GM18907 (cell line): Measurements from ENCODE around the gene SELE.

Experiments used
- ATAC-seq: cut with Tn5 transposase; IDR thresholded peaks from one replicate; pipeline ENCODE4 v1.9.1; 2021; ENCODE audit warnings: mild to moderate bottlenecking, moderate library complexity; ENCODE audit not compliant: unreplicated experiment

SELE gene

DNA sequence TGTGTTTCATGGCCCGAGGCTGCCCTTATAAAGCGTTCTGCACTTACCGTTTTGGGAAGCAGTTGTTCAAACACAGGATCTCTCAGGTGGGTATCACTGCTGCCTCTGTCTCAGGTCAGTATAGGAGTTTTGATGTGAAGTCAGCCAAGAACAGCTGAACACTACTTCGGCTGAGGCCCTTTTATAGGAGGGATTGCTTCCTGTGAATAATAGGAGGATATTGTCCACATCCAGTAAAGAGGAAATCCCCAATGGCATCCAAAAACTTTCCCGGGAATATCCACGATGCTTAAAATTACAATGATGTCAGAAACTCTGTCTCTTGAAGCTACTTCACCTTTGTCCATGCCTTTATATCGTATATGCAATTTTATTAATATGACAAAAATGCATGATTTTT, at the start of gene SELE:
Gene SELE, minus strand, starts transcription at position 156 of the 400 bp plus-strand sequence. CDS start 467 bp downstream, outside the sequence.
- no peak for ATAC-seq

DNA sequence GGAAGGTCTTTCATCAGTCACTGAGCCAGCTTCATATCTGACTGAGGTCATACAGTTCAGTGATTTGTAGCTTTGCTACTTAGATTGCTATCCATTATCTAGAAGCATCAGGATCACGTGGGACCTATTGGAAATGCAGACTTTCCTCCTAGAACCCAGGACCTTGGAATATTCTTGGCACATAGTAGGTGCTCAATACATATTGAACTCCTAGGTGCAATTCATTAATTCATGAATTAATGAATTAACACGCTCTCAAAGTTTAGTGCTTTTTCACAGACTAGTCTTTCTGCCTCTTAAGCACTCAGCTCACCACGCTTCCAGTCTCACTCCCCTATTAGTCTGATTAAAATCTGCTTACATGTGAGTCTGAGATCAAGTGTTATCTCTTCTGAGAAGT, 48.7 kb upstream of the SELE start:
- ATAC-seq: no peak

DNA sequence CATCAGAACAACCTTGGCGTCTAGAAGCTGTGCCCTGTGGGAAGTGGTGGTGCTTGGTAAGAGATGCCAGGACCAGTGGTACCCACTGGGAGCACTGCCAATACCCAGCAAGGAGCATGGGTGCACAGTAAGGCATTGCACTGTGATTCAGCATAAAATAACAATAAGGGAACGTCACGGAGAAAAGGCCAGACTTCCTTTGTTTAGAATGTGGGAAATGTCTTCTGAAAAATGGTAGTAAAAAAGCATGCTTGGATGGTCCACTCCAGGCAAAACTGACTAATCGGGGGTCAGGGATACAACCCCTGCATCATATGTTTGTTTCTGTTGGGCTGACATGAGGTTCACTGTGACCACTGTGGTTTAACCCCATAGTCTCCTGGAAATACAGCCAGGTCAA, 46.1 kb upstream of the SELE start:
- ATAC-seq: no peak

- ATAC-seq: no peak
Observed at GRCh38 chr1:169779150-169779549, 45.3 kb upstream of the SELE start.

- ATAC-seq: no peak
Observed at GRCh38 chr1:169776440-169776839, 42.6 kb upstream of the SELE start.

DNA sequence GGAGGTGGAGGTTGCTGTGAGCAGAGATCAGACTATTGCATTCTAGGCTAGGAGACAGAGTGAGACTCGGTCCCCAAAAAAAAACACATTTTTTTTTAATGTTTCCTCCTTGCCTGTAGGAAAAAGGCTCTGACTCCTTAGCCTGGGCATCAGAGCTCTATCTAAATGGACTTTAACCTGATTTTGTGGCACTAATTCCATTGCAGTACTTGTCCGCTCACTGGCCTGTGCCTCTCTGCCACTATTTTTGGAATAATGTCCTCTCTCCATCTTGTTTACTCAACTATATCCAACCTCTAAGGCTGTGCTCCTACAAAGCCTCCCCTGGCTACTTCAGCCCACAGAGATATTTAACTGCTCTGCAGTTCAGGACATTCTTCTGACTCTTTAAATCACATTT, 34.3 kb upstream of the SELE start:
- no peak for ATAC-seq

- no peak for ATAC-seq
Observed at GRCh38 chr1:169765580-169766331, 31.9 kb upstream of the SELE start.

DNA sequence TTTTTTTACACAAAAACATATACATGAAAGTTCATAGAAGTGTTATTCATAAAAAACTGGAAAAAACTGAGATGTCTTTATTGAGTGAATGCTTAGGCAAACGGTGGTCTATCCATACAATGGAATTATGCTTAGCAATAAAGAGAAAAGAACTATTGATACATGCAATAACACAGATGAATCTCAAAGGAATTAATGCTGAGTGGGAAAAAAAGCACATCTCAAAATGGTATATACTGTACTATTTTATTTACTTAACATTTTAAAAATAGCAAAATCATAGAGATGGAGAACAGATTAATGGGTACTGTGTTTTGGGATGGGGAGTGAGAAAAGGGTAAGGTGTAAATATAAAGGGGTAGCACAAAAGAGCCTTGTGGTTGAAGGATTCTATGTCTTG, 31.0 kb upstream of the SELE start:
- no peak for ATAC-seq

DNA sequence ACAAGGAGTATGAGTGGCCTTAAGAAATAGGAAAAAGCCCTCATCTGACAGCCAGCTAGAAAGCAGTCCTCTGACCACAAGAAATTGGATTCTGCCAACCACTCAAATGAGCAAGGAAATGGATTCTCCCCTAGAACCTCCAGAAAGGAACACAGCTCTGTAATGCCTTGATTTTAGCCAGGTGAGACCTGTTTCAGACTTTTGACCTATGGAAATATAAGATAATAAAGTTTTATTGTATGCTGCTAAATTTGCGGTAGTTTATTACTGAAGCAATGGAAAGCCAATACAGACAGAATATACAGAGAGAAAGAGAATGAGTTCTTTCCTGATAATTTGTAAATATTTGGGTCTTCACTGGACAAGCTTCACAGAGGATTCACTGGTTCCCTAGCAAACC, 28.8 kb upstream of the SELE start:
- ATAC-seq: no peak

- ATAC-seq: no peak
Observed at GRCh38 chr1:169759038-169759437, 25.2 kb upstream of the SELE start.

GRCh38 chr1:169753549-169753948, 19.7 kb upstream of the SELE start:
- ATAC-seq: no peak

DNA sequence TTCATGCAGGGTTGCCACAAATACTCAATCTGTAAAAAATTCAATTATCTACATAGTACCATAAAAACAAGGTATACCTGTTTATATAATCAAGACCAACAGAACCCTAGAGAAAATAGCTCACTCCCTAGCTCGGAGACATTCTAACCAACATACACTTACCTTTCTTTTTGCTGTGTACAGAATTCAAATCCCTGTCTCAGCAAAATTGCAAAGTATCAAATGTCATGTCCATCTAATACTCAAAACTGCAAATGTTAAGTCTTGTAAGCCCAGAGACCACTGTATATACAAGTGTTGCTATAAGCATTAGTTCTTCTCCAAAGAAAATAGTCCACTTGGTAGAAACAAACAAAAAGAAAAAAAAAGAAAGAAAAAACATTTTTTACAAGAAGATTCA, 16.2 kb upstream of the SELE start:
- ATAC-seq: no peak

DNA sequence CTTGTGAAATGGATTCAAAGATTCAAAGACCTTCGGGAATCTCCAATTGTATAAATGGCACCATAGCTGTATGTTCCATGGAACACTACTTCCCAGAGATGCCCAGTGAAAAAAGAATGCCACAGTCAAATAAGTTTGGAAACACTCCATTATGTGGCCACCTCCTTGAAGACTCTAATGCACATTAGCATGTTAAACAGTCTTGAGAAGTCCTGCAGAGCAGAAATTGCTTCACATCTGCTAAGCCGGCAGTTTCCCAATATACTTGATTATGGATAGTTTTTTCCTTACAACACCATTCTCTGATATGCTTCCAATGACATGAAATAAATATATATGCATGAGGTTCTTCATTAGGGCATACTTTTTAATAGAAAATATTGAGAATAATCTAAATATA, 12.7 kb upstream of the SELE start:
- no peak for ATAC-seq

GRCh38 chr1:169745015-169745861, 11.4 kb upstream of the SELE start:
- no peak for ATAC-seq

- ATAC-seq: no peak
Observed at GRCh38 chr1:169741666-169742394, 8.0 kb upstream of the SELE start.

DNA sequence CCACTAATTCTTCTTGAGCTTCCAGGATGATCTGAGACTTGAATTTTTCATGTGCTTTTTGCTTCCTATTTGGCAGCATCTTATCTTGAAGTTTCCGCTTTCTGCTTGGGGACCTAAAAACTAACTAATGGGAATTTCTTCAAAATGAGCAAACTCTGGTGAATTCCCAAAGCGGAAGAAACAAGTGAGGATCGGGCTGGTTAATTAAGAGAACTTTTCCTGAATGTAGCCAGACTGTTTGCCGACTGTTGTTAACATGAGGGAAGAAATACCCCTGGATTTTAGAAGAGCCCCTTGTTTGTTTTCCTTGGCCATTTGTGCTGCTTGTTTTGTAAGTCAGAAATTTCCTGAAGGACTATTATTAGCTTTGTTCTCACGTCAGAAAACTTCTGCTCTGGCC, 6.1 kb upstream of the SELE start:
- ATAC-seq: no peak

DNA sequence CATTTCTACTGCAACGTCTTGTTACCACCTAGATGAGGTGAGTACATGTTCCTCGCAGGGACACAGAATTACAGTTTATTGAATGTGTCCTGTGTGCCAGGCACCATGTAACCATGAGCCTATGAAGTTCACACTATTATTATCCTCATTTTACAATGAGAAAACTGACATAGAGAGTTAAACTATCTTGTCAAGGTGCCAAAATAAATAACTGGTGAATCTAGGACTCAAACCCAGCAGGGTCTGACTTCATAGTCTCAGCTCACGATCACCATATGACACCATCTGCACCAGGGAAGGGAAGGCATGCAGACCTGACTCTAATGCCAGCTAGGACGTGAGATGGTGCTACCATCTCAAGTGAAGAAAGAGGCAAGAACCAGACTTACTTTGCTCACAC, 2.4 kb downstream of the SELE start:
- no peak for ATAC-seq

DNA sequence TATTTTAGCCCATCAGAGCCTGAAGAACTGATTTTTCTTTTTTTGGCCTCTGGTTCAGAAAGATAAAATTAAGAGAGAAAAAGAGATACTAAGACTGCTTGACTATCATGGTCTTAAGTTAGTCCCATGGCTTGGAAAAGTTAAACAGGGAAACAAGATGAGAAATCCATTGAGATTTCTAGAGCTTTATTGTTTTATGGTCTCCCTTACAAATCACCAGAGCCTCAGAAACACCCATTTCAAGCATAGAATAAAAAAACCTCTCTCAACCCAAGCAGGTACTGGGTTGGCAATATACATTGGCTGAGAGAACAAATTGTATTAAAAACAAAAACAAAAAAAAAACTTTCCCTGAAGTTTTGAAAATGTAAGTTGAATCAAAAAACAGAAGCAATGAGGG, 3.9 kb downstream of the SELE start:
- no peak for ATAC-seq

DNA sequence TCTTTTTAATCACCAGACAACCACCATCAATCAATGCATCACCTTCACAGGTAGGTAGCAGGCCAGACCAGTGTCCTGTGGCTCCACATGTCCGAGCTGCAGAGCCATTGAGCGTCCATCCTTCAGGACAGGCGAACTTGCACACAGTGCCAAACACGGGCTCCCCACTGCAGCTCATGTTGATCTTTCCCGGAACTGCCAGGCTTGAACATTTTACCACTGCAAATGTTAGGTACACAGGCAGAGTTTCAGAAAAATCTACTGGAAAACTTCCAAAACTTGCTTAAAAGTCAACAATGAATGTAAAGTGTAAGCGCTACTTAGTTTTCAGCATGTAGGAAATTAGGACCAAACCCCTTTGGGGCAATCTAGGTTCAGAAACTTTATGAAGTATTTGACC, 6.6 kb downstream of the SELE start:
- ATAC-seq: no peak

DNA sequence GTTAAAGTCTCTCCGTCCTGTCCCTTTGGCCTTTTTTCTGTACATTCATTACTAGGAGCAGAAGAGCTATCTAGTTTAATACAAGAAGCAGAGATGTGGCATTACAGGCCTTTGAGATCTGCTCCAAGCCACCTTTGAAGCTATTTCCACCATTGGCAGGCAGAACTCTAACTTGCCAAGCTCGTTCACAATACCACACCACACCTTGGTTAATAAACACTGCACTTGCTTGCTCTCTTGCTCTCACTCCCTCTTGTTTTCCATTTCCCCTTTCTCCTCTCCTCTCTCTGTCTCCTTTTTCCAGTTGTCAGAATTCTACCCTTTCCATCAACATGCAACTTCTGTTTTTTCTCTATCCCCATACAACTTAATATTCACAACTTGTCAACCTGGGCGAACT, 7.0 kb downstream of the SELE start:
- ATAC-seq: no peak

- ATAC-seq: no peak
Observed at GRCh38 chr1:169725930-169726329, 7.9 kb downstream of the SELE start.

- ATAC-seq: no peak
Observed at GRCh38 chr1:169724168-169724567, 9.7 kb downstream of the SELE start.
